H1 (cell line): ENCODE data around the gene GPR176. TPM values are rescaled to one million over a fixed set of nuclear protein-coding genes. Genes with fewer than 3 reads are reported as not detected.

Experiments used
- CHD1 ChIP-seq: IDR thresholded peaks from 2 replicates; pipeline ENCODE4 v1.6.1; 2012; ENCODE audit warnings: low read depth, low read length, improper control_type of control experiment
- HDAC2 ChIP-seq, 2 experiments: fragments of 300-600 bp in 1 of 2; sonication (generic) in 1 of 2; IDR thresholded peaks; 2 replicates each; pipeline ENCODE4 v1.6.1; 2011 to 2012; ENCODE audit warnings: low read depth in 2 of 2, low read length in 2 of 2, mild to moderate bottlenecking in 2 of 2, moderate library complexity in 2 of 2, borderline replicate concordance in 1 of 2, inconsistent platforms in 1 of 2
- USF2 ChIP-seq: IDR thresholded peaks from 2 replicates; pipeline ENCODE4 v1.6.1; 2011; ENCODE audit warnings: low read length, improper control_type of control experiment
- polyA plus RNA-seq, 7 experiments: library from polyadenylated mRNA; depleted of rRNA in 3 of 7; stranded (reverse) in 5 of 7; unstranded in 2 of 7; fragments of >200 nt in 5 of 7; fragments of 200-250 nt in 2 of 7; gene quantifications; 1 replicate in 5 of 7; 2 replicates in 1 of 7; 4 replicates in 1 of 7; pipeline versions ENCODE4 v1.2.1 to v1.2.3, GENCODE V29; 2011 to 2013; ENCODE audit warnings: missing spikeins in 2 of 7, mixed read lengths in 2 of 7
- total RNA-seq: library from RNA; stranded (reverse); fragmentation: NEBNext Ultra II Directional; extraction: Animal tissue kit (Norgen Biotek cat#: 25700); gene quantifications from 2 replicates; pipeline ENCODE4 v1.2.1, GENCODE V29; 2021

GPR176 gene
- total and polyA plus RNA-seq, 2 of the 8 experiments (the other 6 are each of a cell fraction or from before 2014, with no cell fraction given) = 190 to 281 TPM

- TF ChIP-seq HDAC2 (IDR thresholded peaks at IDR 0.05; ENCODE audit: borderline replicate concordance in 1 of 2, low read depth in 2 of 2, low read length in 2 of 2) = no peak
- no peak for TF ChIP-seq USF2
- TF ChIP-seq CHD1 = no peak
These were observed 138.1 kb downstream of the GPR176 start (continued) for GRCh38 chr15:39781967-39782302.
